Measurements from ENCODE around the gene SOWAHB.

The SOWAHB gene

GRCh38 chr4:76850010-76850441, 47.9 kb downstream of the SOWAHB start:
- peak; percentile 93 for DNase-seq (ENCODE audit: low spot score)
